GM21528 (cell line): ENCODE measurements around the gene PRKCA.
"Not testable (repeated sequence)": the region's sequence is repeated elsewhere in the genome, so short reads cannot be mapped to it uniquely, and the experiment has no call there.

ENCODE experiments used
- ATAC-seq: cut with Tn5 transposase; IDR thresholded peaks from one replicate; pipeline ENCODE4 v1.9.1; 2021; ENCODE audit warnings: mild to moderate bottlenecking, moderate library complexity; ENCODE audit not compliant: unreplicated experiment, low FRiP score

PRKCA gene

DNA sequence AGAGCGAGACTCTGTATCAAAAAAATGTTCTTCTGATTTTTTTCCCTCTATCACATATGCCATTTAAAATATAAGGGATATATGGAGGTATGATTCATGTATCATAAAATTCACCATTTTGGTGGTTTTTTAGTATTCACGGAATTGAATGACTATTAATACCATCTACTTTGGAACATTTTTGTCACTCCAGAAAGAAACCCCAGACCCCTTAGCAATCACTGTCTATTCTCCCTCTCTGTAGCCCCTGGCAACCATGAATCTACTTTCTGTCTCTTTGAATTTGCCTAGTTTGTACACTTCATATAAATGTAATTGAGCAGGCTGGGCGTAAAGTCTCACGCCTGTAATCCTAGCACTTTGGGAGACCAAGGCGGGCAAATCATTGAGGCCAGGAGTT lies 75.9 kb downstream of the PRKCA start:
- ATAC-seq: no peak

- no peak for ATAC-seq
Observed at GRCh38 chr17:66379544-66379943, 77.1 kb downstream of the PRKCA start.

- ATAC-seq: no peak
Observed at GRCh38 chr17:66379996-66380395, 77.6 kb downstream of the PRKCA start.

DNA sequence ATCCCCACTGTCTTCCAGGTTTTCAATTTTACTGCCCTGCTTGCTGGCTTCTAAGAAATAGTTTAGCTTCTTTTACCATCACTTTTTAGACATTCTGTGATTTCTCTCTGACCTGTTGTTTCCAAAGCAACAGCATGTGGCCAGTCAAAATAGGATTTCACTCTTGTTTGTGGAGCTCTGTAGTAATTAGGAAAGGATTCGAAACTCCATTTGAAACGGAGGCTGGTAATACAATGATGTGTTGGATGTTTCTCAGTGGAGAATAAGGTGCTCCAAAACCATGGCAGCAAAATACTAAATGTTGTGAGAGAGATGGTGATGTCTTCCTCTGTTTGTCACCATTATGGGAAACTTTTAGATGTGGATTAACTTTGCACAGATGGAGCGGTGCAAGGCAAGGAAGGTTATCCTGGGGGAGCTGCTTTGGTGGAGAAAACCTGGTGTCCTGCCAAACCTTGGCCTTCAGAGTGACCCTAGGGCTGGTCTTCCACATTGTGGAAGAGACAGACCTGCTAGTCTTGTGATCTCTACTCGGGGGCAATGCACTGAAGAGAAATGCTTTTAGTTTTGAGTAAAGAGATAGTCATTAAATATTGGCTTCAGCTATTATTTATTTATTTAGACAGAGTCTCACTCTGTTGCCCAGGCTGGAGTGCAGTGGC lies 79.4 kb downstream of the PRKCA start:
- no peak for ATAC-seq

DNA sequence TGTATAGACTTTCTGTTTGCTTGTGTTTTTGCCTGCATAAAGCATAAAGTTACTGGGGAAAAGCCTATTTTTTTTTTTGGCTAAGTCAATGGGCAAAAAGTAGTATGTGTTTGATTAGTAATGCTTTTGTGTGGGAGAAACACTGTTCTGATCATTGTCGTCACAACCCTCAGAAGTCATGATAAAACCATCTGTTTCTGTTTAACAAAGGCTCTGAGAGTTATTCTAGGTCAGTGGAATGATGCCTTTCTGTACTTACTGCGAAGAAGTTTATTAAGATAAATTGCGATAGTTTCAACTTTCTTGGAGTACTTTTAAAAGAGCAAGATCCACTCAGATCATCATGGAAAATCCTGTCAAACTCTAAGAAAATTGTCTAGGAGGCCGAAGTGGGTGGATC lies 80.9 kb downstream of the PRKCA start:
- no peak for ATAC-seq

GRCh38 chr17:66386498-66387351 lies 84.3 kb downstream of the PRKCA start:
- ATAC-seq: no peak

GRCh38 chr17:66387392-66387981 lies 85.1 kb downstream of the PRKCA start:
- ATAC-seq: no peak

GRCh38 chr17:66392783-66393437 lies 90.5 kb downstream of the PRKCA start:
- no peak for ATAC-seq

DNA sequence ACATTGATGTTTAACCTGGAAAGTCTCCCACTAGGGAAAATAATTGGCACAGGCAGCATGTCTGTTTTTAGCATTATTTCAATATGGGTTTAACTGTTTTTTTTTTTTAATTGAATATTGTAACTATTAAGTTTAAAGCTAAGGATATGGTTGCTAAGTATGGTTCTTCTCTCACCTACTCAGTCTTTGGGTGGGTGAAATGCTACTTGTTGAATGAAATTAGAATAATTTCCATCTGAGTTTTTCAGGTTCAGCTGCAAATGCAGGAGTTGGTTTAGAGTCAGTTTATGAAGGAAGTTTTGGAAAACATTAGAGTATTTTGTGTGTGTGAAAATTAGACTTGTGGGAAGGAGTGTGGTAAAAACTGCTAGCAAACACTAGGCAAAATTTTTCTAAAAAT lies 93.5 kb downstream of the PRKCA start:
- no peak for ATAC-seq

DNA sequence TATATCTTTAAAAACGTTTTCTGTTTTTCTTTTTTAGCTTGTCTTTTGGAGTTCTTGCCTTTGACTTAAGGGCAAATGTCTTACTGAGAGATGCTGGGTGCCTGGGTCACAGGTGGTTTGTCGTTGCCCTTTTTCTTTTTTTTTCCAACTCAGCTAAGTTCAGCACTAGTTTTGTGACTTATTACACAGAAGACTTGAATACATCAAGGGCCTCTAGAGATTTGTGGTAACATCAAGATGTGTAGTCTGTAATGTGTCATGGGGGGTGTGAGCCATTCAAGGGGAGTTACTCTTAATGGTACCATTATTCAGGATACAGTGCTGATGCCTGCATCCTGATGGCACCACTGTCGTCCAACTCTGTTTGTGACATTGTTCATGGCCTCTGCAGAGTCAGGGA lies 95.1 kb downstream of the PRKCA start:
- ATAC-seq: no peak

DNA sequence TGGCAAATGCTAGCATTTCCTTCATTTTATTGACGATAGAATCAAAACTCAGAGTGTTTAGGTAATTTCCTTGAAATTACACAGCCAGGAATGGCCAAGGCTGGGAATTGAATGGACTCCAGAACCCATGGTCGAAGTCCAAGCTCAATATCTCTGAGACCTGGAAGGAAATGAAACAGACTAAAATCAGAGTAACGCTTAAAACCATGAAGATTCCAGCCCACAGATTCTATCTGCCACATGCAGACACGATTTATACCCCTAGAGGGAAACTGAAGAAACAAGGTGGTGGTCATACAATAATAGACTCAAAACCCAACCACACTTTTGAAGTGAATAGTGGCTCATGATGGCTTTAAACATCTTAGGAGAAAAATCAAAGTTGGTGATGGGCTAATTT lies 95.6 kb downstream of the PRKCA start:
- ATAC-seq: no peak

DNA sequence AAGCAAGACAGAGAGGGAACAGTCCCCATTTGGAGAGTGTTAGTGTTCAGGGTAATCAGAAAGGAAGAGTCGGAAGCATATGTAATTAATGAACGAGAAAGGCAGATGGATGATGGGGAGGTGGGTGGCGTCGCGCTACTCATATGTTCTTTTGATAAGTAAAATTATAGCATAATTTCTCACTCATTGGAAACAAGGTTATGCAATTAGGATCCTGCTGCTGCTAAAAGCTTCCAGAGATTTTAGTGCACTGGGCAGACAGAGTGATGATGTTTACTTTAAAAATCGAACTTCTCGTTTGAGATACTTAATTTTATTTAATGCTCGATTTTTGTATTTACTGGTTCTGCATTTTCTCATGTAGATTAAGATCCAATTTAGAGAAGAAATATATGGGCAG lies 96.2 kb downstream of the PRKCA start:
- ATAC-seq: no peak

GRCh38 chr17:66399441-66399840 lies 97.0 kb downstream of the PRKCA start:
- no peak for ATAC-seq

GRCh38 chr17:66400041-66400688 lies 97.8 kb downstream of the PRKCA start:
- ATAC-seq: not testable (repeated sequence)

DNA sequence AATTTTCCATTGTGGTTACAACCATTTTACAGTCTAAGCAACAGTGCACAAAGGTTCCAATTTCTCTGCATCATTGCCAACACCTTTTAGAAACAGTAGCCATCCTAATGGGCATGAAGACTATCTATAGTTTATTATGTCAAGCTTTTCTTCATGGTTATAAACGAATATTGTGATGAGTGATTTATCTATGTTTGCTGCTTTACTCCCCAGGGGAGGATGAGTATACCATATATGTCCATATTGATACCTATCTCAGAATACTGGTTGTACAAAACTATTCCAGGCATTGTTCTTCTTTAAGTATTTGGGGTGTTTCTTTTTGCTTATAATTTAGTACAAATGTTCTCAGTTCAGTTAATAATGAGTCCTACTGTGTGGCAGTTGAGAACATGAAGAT lies 98.3 kb downstream of the PRKCA start:
- no peak for ATAC-seq

DNA sequence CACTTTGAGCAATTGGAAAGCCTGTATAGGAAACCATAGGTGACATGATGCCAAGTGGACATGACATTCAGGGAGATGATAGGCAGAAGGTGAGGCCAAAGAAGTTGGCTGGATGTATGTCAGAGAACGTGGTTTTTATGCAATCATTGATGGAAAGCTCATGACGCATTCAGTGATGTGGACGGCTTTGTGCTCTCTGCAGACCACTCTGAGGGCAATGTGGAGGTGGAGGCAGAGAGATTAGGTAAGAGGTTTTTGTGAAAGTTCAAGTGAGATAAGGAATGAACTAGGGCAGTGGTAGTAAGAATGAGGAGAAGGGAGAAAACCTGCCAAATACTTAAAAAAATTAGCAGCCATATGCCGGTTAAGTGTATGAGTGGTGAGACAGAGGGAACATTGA lies 99.0 kb downstream of the PRKCA start:
- ATAC-seq: no peak

GRCh38 chr17:66403846-66404556 lies 101.6 kb downstream of the PRKCA start:
- no peak for ATAC-seq

- ATAC-seq: no peak
Observed at GRCh38 chr17:66405836-66406677, 103.6 kb downstream of the PRKCA start.
